Activated T-cell treated with anti-CD3 and anti-CD28 coated beads, Interleukin-2, amount 50 U/mL, for 48 hours (primary cell): ENCODE results near the gene ACSF3.

Experiments
- DNase-seq, 2 experiments: peaks; one replicate each; pipeline ENCODE4 v3.0.0-alpha.2; 2020

ACSF3 gene

DNA sequence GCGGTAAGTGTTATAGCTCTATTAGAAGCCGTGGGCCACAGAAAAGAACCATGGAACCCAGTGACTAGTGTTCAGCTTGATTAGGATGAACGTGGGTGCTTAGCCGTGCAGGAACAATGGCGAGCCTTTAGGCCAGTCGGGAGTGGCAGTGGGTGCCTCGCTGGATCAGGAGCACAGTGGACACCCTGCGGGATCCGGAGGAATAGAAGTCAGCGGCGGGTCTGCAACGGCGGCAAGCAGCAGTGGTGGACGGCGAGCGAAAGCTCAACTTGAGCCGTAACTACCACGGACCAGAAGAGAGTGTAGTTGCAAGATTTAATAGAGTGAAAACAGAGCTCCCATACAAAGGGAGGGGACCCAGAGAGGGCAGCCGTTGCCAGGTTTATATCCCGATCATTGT lies 40.6 kb downstream of the ACSF3 start:
- DNase-seq, result no peak

DNA sequence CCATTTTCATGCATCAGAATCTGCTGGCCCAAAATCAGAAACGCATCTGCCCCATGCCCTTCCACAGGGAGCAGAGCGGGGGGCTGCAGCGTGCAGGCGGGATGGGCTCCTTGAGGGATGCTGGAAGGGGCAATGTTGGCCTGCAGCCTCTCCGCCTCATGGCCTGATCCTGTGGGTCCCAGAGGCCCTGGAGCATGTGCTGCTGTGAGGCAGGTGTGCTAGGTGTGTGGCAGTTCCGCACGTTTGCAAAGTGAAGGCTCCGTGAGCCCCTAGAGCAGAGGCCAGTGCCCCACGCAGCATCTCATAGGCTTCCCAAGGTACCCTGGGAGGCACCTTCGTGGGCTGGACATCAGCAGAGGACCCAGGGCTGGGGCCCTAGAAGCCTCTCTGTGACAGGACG lies 41.5 kb downstream of the ACSF3 start:
- DNase-seq, result no peak

DNA sequence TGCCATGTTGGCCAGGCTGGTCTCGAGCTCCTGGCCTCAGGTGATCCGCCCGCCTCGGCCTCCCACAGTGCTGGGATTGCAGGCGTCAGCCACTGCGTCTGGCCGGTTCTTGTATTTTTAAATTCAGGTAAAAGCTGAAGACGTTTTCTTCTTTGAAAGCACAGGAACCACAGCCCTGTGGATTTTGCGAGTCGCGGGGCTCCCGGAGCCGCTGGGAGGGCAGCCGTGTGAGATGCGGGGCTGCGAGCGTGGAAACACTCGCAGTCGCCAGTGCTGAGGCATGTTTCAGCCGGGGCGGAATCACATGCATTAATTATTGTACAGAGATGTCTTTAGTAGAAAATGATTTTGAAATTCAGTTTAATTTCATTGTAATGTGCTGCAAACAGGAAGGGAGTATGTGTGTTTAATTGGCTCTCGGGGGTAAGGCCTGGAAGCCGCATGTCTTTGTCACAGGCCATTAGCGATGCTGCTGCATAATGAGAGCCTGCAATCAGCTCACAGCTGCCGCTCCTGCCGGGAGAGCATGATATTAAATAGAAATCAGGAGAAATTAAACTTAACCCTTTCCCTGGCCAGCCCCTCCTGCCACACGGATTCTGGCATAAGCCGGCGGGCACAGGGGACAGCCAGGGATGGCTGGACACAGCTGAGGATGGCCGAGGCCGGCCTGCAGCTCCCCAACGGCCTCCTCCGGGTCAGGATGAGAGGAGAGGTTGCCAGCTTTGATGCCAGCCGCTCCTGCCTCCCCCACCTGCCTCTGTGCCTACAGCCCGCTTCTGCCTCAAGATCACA lies 42.5 kb downstream of the ACSF3 start:
- no peak for DNase-seq

DNA sequence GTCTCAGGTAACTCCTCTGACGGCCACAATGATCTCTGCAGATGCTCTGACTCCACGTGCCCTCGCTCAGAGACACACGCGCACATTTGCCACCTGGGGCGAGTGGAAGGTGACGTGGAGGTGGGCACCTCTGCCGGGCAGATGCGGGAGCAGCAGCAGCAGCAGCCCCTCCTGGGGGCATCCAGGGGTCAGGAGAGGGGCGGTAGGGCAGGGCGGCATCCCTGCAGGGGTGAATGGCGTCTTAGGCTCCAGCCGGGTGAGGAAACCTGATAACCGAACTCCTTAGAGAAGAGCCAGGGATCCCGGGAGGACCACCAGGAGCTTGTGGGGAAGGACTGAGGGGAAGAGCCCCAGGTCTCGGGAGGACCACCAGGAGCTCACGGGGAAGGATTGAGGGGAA lies 43.3 kb downstream of the ACSF3 start:
- no peak for DNase-seq

DNA sequence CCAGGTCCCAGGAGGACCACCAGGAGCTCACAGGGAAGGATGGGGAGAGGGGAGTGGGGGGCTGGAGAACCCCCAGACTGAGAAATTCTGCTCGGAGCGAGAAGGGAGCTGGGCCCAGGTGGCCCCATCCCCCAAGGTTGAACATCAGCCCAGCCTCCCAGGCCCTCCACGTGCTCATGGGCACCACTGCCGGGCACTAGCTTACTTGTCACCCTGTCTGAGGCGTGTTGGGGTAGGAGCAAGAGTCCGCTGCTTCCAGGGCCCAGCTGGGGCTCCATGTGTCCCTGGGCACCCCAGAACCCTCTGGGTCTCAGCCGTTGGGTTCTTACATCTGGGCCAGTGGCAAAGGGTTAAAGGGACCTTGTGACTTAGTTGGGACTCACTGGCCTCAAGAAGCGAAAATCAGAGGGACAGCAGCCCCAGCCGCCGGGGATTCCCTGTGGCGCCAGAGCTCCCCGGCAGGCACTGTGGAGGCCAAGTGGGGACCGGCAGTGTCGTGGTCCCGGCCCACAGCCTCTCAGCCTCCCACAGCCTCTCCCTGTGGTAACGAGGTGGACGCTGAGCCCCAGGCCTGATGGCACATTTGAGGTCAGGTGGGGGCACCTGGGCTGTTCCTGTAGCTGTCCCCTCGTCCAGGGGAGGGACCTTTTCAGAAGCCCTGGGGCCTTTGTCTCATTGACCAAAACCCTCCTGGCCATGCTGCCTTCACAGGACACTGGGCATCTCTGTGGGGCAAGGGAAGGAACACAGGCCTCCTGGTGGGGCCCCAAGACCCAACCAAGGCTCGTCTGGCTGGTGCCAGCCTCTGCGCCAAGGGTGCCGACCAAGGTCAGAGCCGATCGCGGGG lies 44.2 kb downstream of the ACSF3 start:
- DNase-seq, result no peak

DNA sequence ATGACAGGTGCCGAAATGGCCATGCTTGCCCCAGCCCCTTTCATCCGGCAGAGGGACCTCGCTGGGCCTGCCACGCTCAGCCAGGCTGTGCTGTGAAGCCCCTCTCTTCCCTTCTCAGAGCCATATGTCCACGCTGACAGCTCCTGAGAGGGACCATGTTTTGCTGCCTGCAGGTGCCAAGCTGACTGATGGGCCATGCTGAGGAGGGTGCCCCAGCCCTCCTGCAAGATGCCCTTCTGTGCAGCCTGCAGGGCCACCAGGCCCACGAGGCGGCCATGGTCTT lies 44.8 kb downstream of the ACSF3 start:
- DNase-seq, result no peak

DNA sequence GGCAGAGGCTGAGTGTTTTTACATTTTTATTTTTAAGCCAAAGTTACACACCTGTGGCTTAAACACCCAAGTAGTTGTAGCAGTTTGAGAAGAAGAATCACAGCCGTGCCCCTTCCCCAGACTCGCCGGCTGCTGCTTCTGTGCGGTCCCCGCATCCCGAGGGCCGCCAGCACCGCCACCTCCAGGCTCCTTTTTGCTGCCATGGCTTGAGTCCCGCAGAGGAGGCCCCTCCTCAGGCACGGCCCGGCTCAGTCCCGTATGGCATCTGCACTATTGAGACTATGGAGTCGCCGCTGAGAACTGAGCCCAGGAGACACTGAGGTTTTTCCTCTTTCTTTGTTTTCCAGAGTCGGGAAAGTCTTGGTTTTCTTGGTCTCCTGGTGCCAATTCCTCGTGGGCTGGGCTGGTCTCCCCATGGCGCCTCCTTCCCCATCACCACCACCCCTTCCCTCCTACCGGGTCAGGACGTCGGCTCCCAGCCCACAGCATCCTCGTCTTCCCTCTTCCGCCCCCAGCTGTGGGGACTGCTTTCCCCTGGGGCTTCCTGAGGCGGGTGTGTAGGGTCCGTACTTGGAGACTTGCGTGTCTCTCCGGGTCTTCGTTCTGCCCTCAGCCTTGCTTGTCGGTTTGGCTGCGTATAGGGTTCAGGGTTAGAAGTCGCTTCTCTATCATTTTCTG lies 45.3 kb downstream of the ACSF3 start:
- no peak for DNase-seq

DNA sequence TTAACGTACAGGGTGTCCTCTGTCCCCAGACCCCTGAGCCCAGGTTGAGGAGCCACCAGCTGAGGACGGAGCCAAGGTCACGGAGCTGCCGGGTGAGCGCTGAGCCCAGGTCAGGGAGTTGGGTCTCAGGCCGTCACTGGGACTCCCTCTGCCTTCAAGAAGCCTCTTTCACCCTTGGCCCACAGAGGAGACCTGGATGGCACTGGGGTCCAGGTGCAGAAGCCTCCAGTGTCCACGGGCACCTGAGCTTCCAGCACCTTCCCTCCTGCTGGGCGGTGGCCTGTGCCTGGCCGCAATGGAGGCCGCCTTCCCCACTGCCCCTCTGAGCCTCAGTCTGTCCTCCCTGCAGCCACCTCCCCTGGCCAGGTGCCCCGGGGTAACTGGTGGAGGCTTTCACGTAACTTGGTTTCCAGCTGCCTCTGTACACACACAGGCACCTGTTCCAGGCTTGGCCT lies 46.3 kb downstream of the ACSF3 start:
- no peak for DNase-seq

DNA sequence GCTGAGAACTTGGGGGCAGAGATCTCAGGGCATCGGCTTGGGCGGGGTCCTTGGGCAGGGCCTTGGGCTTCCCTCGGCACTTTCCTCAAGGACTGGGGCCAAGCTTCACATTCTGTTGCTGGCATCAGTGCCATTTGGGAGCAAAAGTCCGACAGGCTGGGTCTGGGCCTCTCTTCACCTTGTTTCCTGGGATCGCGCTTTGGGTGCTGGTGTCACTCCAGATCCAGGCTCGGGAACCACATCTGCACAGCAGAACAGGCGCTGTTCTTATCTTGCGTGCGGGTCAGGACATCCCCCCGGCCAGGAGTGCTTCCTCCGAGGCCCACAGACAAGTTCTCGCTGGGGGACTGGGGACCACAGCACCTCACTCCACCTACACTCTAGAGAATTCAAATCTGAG lies 46.7 kb downstream of the ACSF3 start:
- no peak for DNase-seq

DNA sequence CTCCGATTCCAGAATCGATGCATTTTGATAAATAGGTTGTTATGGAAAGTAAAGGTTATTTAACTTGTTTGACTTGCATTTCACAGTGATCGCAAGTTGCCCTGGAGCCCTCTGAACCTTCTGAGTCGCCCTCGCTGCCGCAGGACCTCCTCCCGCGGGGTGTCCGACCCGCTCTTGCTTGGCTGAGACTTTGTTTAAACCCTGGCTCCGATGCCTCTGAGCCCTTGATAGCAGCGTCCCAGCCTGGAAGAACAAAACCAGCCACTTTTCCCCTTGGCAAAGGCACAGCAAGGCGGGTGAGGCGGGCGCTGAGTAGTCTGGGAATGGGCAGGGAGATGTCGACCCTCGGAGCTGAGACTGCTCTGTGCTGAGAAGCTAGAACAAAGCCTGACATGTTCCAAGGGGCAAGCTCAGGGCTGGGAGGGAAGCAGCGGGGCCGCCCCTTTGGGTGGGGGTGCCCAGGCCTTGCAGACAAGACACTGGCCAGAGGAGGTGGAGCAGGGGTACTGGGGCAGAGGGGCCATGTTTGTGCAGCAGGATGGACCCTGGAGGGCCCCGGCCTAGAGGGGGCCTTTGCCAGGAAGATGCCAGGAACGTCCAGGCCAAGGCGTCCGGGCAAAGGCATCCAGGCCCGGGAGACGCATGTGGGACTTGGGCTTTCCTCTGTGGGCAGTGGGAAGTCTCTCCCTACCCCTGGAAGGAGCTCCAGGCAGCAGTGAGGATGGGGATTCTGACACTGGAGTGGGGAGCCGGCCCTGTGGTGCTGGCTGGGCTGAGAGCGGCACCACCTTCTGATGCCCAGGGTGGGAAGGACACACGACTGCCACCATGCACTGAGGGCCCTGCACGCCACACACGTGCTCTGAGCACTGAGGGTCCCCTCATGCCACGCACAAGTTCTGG lies 47.6 kb downstream of the ACSF3 start:
- DNase-seq, result no peak

DNA sequence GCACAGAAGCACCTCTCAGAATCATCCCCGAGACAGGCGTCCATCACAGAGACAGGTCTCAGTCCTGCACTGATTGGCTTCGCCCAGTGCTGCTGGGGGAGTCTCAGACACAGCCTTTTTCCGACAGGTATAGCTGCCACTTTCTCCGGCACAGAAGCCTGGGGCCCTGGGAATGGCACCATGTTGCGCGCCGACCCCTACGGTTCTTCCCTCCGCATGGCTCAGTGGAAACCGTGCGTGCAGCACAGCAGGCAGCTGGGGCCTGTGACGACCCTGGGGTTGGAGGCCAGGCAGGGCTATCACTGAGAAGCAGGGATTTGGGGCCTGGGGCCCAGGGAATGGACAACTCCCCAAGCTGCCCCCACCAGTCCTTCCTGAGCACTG lies 48.2 kb downstream of the ACSF3 start:
- no peak for DNase-seq

DNA sequence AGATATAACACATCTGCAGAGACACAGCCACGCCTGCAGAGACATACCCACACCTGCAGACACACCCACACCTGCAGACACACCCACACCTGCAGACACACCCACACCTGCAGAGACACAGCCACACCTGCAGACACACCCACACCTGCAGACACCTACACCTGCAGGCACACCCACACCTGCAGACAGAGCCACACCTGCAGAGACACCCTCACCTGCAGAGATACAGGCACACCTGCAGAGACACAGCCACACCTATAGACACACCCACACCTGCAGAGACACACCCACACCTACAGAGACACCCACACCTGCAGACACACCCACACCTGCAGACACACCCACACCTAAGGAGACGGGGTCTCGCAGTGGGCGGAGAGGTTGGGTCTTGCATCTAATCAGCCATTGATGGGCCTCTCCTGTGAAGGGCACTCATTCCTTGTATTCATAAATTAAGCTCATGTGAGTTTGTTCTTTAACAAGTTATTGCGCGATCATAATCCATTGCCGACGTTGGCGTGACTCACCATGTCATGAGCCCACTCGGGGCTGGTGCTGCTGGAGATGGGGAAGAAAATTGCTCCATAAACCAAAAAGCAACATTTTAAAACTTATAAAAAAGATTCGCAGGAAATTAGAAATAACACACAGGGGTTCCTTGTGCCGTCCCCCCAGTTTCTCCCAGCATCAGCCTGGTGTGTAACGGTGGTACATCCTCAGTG lies 49.0 kb downstream of the ACSF3 start:
- no peak for DNase-seq

DNA sequence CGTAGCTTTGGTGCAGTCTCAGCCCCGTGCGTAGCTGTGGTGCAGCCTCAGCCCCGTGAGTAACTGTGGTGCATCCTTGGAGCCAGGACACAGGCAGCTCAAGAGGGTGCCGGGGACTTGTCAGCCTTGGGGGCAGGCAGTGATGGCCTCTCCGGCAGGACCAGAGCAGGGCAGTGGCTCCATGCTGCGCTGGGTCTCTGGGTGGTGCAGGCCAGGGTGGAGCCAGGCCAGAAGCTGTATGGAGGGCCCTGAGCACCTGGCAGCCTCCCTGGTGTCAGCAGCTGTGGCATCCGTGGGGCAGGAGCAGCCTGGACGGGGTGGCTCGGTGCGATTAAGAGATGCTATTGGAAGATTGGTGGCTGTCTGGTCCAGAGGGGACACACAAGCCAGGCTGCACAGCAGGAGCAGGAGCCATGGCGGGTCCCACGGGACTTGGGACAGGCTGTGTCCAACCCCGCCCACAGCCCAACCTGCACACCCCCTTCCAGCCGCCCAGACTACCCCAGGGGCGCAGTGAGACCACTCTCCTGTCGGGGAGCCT lies 49.6 kb downstream of the ACSF3 start:
- no peak for DNase-seq

DNA sequence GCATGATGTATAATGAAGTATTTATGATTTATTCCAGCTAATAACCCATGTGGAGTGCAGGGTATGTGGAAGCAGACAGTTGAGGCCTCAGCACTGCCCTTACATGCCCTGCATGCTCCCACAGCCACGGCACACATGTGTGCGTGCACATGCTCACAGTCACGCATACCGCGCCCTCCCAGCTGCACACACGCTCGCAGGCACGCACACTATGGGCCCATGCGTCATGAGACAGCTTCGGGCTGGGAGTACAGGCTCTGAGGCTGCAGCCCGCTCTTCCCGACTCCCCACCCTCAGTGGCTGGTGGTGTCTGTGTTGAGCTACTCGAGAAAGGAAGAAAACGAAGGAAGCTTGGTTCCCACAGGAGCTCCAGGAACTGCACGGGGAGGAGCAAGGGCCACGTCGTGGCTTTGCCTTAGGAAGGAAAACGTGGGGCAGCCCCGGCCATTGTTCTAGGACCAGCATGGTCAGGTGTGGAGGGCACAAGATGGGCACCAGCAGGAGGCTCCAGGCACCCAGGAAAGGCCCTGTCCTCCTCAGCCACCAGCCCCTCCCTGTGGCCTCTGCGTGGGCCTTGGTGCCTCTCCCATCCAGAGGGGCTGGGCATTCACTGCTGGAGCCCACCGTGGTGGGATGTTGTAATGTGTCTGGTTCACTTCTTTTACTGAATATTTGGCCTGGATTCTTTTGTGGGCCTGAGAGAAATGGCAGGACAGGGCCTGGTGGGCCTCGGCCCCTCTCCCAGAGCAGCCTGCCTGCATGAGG lies 50.4 kb downstream of the ACSF3 start:
- DNase-seq, result no peak

DNA sequence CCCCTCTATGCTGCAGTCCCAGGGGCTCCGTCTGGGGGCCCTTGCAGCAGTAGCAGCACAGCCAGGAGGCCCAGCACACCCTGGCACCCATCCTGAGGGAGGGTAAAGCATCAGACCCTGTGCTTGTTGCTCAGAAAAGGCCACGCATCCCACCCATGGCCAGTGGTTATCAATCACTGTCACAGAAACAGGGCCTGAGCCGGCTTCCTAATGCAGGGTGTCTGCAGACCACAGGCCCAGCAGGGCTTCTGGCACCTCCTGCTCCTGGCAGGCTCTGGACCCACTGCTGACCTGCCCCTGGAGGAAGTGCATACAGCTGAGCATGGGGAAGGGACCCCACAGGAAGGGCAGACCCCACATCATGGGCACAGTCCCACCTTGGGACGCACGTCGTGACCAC lies 51.0 kb downstream of the ACSF3 start:
- no peak for DNase-seq

DNA sequence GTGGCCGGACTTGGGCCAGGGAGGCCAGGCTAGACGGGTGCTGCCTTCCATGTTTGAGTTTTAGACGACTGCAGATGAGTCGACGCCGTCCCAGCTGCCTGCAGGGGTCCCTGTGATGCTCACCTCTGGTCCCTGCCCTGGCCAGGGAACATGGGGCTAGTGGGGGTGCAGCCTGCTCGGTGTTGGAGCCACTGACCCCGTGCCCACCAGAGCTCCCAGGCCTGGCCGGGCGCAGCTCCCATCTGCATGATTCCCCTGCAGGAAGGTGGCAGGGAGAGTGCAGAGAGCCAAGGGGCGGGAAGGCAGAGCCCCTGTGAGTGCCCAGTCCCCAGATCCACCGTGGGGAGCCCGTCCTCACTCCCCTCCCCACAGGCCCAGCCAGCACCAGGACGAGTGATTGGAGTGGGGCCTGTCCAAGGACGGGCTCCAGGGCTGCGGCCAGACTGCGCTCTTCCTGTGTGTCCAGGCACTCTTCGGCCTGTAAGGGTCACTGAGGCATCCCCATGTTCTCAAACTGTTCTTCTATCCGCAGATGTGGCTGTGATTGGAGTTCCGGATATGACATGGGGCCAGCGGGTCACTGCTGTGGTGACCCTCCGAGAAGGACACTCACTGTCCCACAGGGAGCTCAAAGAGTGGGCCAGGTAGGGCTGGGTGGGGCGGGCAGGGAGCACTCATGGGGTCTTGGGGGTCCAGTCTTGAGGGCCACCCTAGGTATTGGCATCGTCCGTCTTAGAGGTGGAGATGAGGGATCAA lies 51.9 kb downstream of the ACSF3 start:
- DNase-seq, result no peak

DNA sequence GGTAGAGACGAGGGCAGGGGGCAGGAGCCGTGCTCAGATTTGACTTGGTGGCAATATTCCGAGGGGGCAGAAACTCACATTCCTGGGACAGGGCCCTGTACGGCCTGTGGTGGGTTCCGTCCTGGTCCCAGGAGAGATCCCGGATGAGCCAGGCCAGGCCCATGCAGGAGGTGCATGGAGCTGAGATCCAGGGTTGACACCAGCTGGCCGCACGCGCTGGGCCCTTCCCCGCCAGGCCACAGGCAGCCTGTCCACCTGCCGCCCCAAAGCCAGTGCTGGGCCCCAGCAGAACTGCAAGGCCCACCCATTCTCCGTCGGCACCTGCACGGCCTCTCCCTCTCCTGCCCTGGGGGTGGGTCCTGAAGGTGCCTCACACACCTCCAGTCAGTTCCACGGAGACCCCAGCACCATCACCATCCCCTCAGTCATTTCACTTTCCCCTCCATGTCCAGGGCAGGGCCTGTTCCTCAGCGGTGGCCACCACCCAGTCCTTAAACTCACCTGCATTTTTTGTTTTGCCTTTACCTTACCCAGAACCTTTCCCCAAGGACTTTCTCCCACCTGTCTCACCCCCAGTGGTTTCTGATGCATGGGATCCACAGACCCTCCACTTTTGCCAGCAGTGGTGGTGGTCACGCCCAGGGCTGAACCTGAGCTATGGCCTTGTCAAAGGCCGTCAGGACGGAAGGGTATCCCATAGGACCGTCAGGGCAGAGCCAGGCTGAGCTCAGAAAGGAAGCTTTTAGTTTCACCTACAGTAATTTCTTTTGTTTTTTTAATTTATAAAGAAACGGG lies 52.8 kb downstream of the ACSF3 start:
- no peak for DNase-seq

DNA sequence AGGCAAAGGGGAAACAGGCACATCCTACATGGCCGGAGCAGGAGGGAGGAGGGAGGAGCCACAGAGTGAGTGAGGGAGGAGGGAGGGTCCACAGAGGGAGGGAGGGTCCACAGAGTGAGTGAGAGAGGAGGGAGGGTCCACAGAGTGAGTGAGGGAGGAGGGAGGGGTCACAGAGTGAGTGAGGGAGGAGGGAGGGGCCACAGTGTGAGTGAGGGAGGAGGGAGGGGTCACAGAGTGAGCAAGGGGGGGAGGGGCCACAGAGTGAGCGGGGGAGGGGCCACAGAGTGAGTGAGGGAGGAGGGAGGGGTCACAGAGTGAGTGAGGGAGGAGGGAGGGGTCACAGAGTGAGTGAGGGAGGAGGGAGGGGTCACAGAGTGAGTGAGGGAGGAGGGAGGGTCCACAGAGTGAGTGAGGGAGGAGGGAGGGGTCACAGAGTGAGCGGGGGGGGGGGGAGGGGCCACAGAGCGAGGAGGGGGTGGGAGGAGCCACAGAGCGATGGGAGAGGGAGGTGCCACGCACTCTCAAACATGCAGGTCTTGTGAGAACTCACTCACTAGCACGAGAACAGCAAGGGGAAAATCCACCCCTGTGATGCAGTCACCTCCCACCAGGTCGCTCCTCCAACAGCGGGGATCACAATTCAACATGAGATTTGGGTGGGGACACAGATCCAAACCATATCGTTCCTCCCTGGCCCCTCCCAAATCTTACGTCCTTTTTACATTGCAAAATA lies 53.6 kb downstream of the ACSF3 start:
- no peak for DNase-seq

DNA sequence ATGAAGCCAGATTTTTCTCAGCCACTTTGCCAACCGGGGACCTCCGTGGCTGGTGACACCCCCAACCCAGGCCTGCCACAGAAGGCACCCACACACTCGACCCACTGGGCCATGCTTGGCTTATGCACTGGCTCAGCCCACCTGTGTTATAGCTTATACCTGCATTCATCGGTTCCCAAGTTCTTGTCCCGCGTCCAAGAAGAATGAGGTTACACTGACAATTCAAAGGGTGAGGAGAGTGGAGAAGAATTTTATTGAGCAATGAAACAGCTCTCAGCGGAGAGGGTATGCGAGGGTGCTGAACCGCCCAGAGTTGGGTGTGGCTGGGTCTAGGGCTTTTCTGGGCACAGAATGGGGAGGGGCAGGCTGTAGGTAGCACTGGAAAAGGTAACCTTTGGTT lies 55.7 kb downstream of the ACSF3 start:
- no peak for DNase-seq
